Neural cell (in vitro differentiated cells): ENCODE results near the gene TP53I11. TPM values are rescaled to one million over a fixed set of nuclear protein-coding genes. Genes with fewer than 3 reads are reported as not detected.

Source experiments
- H2AFZ ChIP-seq: fragments of 200-600, 300-800 bp; sonication (generic), shearing (Covaris generic); 2 replicates; pipeline ENCODE4 v1.6.0; 2014; ENCODE audit warnings: low read depth, mild to moderate bottlenecking, antibody characterized with exemption, low read length, moderate library complexity
- H3F3A ChIP-seq: fragments of 200-600 bp; shearing (Covaris generic); 2 replicates; pipeline ENCODE4 v1.6.1; 2016; ENCODE audit warnings: mild to moderate bottlenecking, moderate library complexity, mixed read lengths, antibody characterized with exemption, low read length; ENCODE audit not compliant: insufficient read depth, poor library complexity, severe bottlenecking
- H3K27ac ChIP-seq: fragments of 200-600, 300-800 bp; sonication (generic), shearing (Covaris generic); 2 replicates; pipeline ENCODE4 v1.5.1; 2014; ENCODE audit warnings: mild to moderate bottlenecking, low read length, moderate library complexity
- H3K27me3 ChIP-seq: fragments of 300-800, 200-600 bp; sonication (generic), shearing (Covaris generic); 2 replicates; pipeline ENCODE4 v1.6.0; 2014; ENCODE audit warnings: mild to moderate bottlenecking, low read depth, low read length, moderate library complexity; ENCODE audit not compliant: insufficient read depth
- H3K36me3 ChIP-seq: fragments of 300-800, 200-600 bp; sonication (generic), shearing (Covaris generic); 2 replicates; pipeline ENCODE4 v1.5.1; 2014; ENCODE audit warnings: mild to moderate bottlenecking, antibody characterized with exemption, low read length, moderate library complexity; ENCODE audit not compliant: insufficient read depth
- H3K4me2 ChIP-seq: fragments of 300-800, 200-600 bp; sonication (generic), shearing (Covaris generic); 2 replicates; pipeline ENCODE4 v1.6.0; 2014; ENCODE audit warnings: mild to moderate bottlenecking, low read length
- H3K4me3 ChIP-seq: fragments of 300-800, 200-600 bp; sonication (generic), shearing (Covaris generic); 2 replicates; pipeline ENCODE4 v1.5.1; 2014; ENCODE audit warnings: mild to moderate bottlenecking, low read length, moderate library complexity
- H3K79me2 ChIP-seq: fragments of 200-600 bp; shearing (Covaris generic); replicated peaks from 2 replicates; pipeline ENCODE4 v1.6.0; 2014; ENCODE audit warnings: mild to moderate bottlenecking, low read length, moderate library complexity; ENCODE audit not compliant: insufficient read depth
- H3K9ac ChIP-seq: fragments of 300-800, 200-600 bp; sonication (generic), shearing (Covaris generic); 2 replicates; pipeline ENCODE4 v1.6.1; 2016; ENCODE audit warnings: mild to moderate bottlenecking, low read length, mixed read lengths
- H3K9me2 ChIP-seq: fragments of 200-600 bp; shearing (Covaris generic); 2 replicates; pipeline ENCODE4 v1.6.1; 2016; ENCODE audit warnings: mild to moderate bottlenecking, low read length, mixed read lengths; ENCODE audit not compliant: insufficient read depth
- H3K9me3 ChIP-seq: fragments of 200-600, 300-800 bp; sonication (generic), shearing (Covaris generic); 2 replicates; pipeline ENCODE4 v1.6.1; 2016; ENCODE audit warnings: mild to moderate bottlenecking, mixed run types, low read length, moderate library complexity, mixed read lengths
- H4K20me1 ChIP-seq: fragments of 200-600 bp; shearing (Covaris generic); 2 replicates; pipeline ENCODE4 v1.6.1; 2016; ENCODE audit warnings: mild to moderate bottlenecking, mixed run types; ENCODE audit not compliant: insufficient read depth
- CTCF ChIP-seq: fragments of 450-650 bp; IDR thresholded peaks from 2 replicates; pipeline ENCODE4 v1.5.1; 2014; ENCODE audit warnings: antibody characterized with exemption, mild to moderate bottlenecking, moderate library complexity; ENCODE audit not compliant: poor library complexity, severe bottlenecking
- EP300 ChIP-seq: fragments of 450-650 bp; conservative IDR thresholded peaks from 2 replicates; pipeline ENCODE4 v1.6.1; 2014; ENCODE audit warnings: antibody characterized with exemption, mild to moderate bottlenecking, moderate library complexity; ENCODE audit not compliant: poor library complexity, severe bottlenecking
- EZH2 ChIP-seq: fragments of 200-600, 300-800 bp; shearing (Covaris generic), sonication (generic); IDR thresholded peaks from 2 replicates; pipeline ENCODE4 v1.6.1; 2014; ENCODE audit warnings: antibody characterized with exemption, low read length, borderline replicate concordance, mild to moderate bottlenecking; ENCODE audit not compliant: insufficient read depth, poor library complexity, severe bottlenecking
- MXI1 ChIP-seq: fragments of 450-650 bp; conservative IDR thresholded peaks from 2 replicates; pipeline ENCODE4 v1.6.1; 2014; ENCODE audit warnings: antibody characterized with exemption, mild to moderate bottlenecking; ENCODE audit not compliant: poor library complexity, severe bottlenecking
- POLR2AphosphoS5 ChIP-seq: IDR thresholded peaks from 2 replicates; pipeline ENCODE4 v1.6.1; 2012
- RAD21 ChIP-seq: fragments of 450-650 bp; conservative IDR thresholded peaks from 2 replicates; pipeline ENCODE4 v1.6.1; 2014; ENCODE audit warnings: antibody characterized with exemption, mild to moderate bottlenecking, moderate library complexity
- SMC3 ChIP-seq: fragments of 450-650 bp; conservative IDR thresholded peaks from 2 replicates; pipeline ENCODE4 v1.6.1; 2014; ENCODE audit warnings: antibody characterized with exemption, mild to moderate bottlenecking, moderate library complexity; ENCODE audit not compliant: poor library complexity
- TAF1 ChIP-seq: IDR thresholded peaks from 2 replicates; pipeline ENCODE4 v1.6.1; 2012; ENCODE audit warnings: low read depth
- polyA plus RNA-seq: library from polyadenylated mRNA; depleted of rRNA; stranded (reverse); fragments of >200 nt; gene quantifications from 2 replicates; pipeline ENCODE4 v1.2.3, GENCODE V29; 2014
- TF ChIP-seq, protein P1 (sequence below): IDR thresholded peaks from 2 replicates; pipeline ENCODE4 v1.6.1; 2012; ENCODE audit warnings: borderline replicate concordance

The TP53I11 gene
- polyA plus RNA-seq, 1 donor from 2014 or later, result 30.0 TPM

DNA sequence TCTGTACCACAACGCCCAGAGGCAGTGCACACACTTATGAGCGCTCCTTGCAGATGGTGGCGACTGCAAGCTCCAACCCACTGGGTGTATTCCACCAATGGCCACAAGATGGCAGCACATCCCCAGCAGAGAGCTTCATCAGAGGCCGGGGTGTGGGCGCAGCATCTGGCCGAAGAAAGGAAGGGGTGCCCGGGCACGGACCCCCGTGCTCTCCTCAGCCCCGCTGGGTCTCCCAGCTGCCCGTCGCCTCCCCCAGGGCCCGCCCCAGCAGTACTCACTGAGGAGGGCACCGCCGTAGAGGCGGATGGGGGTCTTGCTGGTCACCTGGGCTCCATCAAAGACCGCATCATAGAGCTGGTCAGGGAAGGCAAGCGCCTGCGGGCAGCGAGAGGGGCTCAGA is 14.2 kb downstream of the TP53I11 start:
- no peaks in the 10 kb centered on the region for H3K9me3 ChIP-seq
- peak overlapping the region; percentile 44 for H3K9ac ChIP-seq
- H3K4me2 ChIP-seq, result no peak overlapping the region
- H3K27me3 ChIP-seq, result no peaks in the 10 kb centered on the region
- no peaks in the 10 kb centered on the region for H4K20me1 ChIP-seq
- TF ChIP-seq CTCF, result peak; percentile 98
- no peak for TF ChIP-seq EZH2
- TF ChIP-seq, protein P1, sequence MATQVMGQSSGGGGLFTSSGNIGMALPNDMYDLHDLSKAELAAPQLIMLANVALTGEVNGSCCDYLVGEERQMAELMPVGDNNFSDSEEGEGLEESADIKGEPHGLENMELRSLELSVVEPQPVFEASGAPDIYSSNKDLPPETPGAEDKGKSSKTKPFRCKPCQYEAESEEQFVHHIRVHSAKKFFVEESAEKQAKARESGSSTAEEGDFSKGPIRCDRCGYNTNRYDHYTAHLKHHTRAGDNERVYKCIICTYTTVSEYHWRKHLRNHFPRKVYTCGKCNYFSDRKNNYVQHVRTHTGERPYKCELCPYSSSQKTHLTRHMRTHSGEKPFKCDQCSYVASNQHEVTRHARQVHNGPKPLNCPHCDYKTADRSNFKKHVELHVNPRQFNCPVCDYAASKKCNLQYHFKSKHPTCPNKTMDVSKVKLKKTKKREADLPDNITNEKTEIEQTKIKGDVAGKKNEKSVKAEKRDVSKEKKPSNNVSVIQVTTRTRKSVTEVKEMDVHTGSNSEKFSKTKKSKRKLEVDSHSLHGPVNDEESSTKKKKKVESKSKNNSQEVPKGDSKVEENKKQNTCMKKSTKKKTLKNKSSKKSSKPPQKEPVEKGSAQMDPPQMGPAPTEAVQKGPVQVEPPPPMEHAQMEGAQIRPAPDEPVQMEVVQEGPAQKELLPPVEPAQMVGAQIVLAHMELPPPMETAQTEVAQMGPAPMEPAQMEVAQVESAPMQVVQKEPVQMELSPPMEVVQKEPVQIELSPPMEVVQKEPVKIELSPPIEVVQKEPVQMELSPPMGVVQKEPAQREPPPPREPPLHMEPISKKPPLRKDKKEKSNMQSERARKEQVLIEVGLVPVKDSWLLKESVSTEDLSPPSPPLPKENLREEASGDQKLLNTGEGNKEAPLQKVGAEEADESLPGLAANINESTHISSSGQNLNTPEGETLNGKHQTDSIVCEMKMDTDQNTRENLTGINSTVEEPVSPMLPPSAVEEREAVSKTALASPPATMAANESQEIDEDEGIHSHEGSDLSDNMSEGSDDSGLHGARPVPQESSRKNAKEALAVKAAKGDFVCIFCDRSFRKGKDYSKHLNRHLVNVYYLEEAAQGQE, result no peak
- TF ChIP-seq MXI1, result no peak
- TF ChIP-seq POLR2AphosphoS5, result no peak
- peak; percentile 100 for TF ChIP-seq SMC3
- no peak for TF ChIP-seq EP300
- TF ChIP-seq TAF1, result no peak
- peak; percentile 99 for TF ChIP-seq RAD21
- no peaks in the 10 kb centered on the region for H3K36me3 ChIP-seq
- peak overlapping the region; percentile 9 for H3K27ac ChIP-seq
- H3K79me2 ChIP-seq, result peaks cover 6% of the 10 kb centered on the region
- H3F3A ChIP-seq, result no peaks in the 10 kb centered on the region
- no peak overlapping the region for H3K4me3 ChIP-seq
- no peaks in the 10 kb centered on the region for H3K9me2 ChIP-seq
- no peak overlapping the region for H2AFZ ChIP-seq

DNA sequence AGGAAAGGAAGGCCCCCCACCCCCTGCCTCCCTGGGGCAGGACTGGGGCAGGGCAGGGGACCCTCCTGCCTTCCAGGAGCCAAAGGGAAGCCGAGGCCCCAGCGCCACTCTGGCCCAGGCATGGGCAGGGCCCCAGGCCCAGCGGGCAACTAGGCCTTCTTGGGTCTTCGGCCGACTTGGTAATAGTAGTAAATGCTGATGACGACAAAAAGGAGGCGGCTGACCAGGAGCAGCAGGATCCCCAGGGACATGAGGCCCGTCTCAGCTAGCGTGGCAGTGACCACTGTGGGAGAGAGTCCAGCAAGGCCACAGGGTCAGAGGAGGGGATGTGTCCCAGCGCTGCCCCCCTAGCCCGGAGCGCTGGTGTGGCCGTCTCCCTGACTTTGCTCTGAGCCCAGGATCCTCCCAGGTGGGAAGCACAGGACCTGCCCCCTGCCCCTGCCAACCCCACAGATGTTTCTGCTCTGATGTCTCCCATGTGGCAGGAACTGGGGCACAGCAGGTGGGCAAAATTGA is 15.9 kb downstream of the TP53I11 start:
- H4K20me1 ChIP-seq, result no peaks in the 10 kb centered on the region
- no peaks in the 10 kb centered on the region for H3K79me2 ChIP-seq
- no peaks in the 10 kb centered on the region for H3K9me3 ChIP-seq
- H3K27ac ChIP-seq, result no peak overlapping the region
- no peak overlapping the region for H2AFZ ChIP-seq
- no peak for TF ChIP-seq EP300
- peak; percentile 1 for TF ChIP-seq POLR2AphosphoS5
- no peak overlapping the region for H3K4me2 ChIP-seq
- no peaks in the 10 kb centered on the region for H3F3A ChIP-seq
- no peaks in the 10 kb centered on the region for H3K9me2 ChIP-seq
- no peak overlapping the region for H3K4me3 ChIP-seq
- H3K36me3 ChIP-seq, result no peaks in the 10 kb centered on the region
- H3K27me3 ChIP-seq, result no peaks in the 10 kb centered on the region
- no peak overlapping the region for H3K9ac ChIP-seq

- H3K79me2 ChIP-seq, result no peaks in the 10 kb centered on the region
- no peaks in the 10 kb centered on the region for H3K9me3 ChIP-seq
- no peaks in the 10 kb centered on the region for H3K9me2 ChIP-seq
- no peak for TF ChIP-seq CTCF
- TF ChIP-seq, protein P1, result no peak
- TF ChIP-seq RAD21, result no peak
- H2AFZ ChIP-seq, result no peak overlapping the region
- no peak overlapping the region for H3K27ac ChIP-seq
- H3K9ac ChIP-seq, result no peak overlapping the region
- no peak overlapping the region for H3K4me3 ChIP-seq
- H4K20me1 ChIP-seq, result no peaks in the 10 kb centered on the region
- H3K27me3 ChIP-seq, result no peaks in the 10 kb centered on the region
- no peaks in the 10 kb centered on the region for H3F3A ChIP-seq
- H3K4me2 ChIP-seq, result no peak overlapping the region
- no peaks in the 10 kb centered on the region for H3K36me3 ChIP-seq
Observed at GRCh38 chr11:44934110-44934509, 16.6 kb downstream of the TP53I11 start.
